Kidney epithelial cell (primary cell): ENCODE data around the gene DTNB. TPM values are rescaled to one million over a fixed set of nuclear protein-coding genes. Genes with fewer than 3 reads are reported as not detected.
"Not testable (repeated sequence)": the region's sequence is repeated elsewhere in the genome, so short reads cannot be mapped to it uniquely, and the experiment has no call there.

Experiments
- DNase-seq: peaks from one replicate; pipeline ENCODE4 v3.0.0-alpha.2; 2010; ENCODE audit warnings: low read depth
- H3K27me3 ChIP-seq: 2 replicates; pipeline ENCODE4 v1.6.0; 2011; ENCODE audit warnings: low read length; ENCODE audit not compliant: control insufficient read depth, insufficient read depth
- H3K36me3 ChIP-seq: 2 replicates; pipeline ENCODE4 v1.5.1; 2011; ENCODE audit warnings: low read length; ENCODE audit not compliant: control insufficient read depth, insufficient read depth
- H3K4me3 ChIP-seq: 2 replicates; pipeline ENCODE4 v1.5.1; 2011; ENCODE audit warnings: low read depth, mild to moderate bottlenecking, control low read depth, low read length
- total RNA-seq: library from RNA; depleted of rRNA; stranded (reverse); fragments of >200 nt; gene quantifications from 2 replicates; pipeline ENCODE4 v1.2.3, GENCODE V29; 2015
- TF ChIP-seq, protein P1 (sequence below): IDR thresholded peaks from 2 replicates; pipeline ENCODE4 v1.5.1; 2011; ENCODE audit warnings: mild to moderate bottlenecking, moderate library complexity, low read length, control low read depth, inconsistent platforms; ENCODE audit not compliant: insufficient read depth, poor library complexity, severe bottlenecking

Gene DTNB
- total RNA-seq, 1 donor from 2014 or later = 16.9 TPM

DNA sequence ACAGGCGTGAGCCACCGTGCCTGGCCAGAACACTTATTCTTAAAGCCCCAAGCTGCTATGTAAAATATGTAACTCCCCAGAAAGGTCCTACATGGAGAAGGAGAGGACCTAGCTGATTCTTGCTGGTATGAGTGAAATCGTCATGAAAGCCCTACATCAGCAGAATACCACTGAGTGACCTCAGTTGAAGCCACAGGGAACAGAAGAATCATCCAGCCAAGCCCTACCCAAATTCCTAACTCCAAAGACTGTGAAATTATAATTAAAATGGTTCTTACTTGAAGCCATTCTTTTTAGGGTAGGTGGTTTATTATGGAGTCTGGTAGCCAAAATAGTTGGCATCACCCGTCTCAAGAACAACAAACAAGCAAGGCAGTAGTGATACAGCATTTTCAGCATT lies 4.5 kb upstream of the DTNB start:
- TF ChIP-seq, protein P1, sequence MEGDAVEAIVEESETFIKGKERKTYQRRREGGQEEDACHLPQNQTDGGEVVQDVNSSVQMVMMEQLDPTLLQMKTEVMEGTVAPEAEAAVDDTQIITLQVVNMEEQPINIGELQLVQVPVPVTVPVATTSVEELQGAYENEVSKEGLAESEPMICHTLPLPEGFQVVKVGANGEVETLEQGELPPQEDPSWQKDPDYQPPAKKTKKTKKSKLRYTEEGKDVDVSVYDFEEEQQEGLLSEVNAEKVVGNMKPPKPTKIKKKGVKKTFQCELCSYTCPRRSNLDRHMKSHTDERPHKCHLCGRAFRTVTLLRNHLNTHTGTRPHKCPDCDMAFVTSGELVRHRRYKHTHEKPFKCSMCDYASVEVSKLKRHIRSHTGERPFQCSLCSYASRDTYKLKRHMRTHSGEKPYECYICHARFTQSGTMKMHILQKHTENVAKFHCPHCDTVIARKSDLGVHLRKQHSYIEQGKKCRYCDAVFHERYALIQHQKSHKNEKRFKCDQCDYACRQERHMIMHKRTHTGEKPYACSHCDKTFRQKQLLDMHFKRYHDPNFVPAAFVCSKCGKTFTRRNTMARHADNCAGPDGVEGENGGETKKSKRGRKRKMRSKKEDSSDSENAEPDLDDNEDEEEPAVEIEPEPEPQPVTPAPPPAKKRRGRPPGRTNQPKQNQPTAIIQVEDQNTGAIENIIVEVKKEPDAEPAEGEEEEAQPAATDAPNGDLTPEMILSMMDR = no peak
- no peak for DNase-seq
- H3K36me3 ChIP-seq = no peaks in the 10 kb centered on the region
- H3K27me3 ChIP-seq = peaks cover 2% of the 10 kb centered on the region
- no peak overlapping the region for H3K4me3 ChIP-seq

DNA sequence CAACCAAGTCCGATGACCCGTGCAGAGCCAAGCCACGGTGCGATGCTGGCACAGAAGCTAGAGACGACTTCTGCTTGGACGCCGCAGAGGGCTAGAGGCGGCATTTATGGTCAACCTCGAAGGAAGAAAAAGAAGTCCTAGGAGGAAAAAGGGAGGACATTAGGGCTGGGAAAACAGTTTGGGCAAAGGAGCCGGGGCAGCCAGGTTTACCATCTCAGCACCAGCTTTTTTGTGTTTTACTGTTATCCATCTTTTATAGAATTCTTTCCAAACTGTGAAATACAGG lies 643 bp upstream of the DTNB start:
- Histone ChIP-seq H3K27me3 (peaks cover 2% of the 10 kb centered on the region), H3K4me3 (peak overlapping the region; percentile 43), H3K36me3 (no peaks in the 10 kb centered on the region)
- TF ChIP-seq, protein P1 = no peak
- no peak for DNase-seq

DNA sequence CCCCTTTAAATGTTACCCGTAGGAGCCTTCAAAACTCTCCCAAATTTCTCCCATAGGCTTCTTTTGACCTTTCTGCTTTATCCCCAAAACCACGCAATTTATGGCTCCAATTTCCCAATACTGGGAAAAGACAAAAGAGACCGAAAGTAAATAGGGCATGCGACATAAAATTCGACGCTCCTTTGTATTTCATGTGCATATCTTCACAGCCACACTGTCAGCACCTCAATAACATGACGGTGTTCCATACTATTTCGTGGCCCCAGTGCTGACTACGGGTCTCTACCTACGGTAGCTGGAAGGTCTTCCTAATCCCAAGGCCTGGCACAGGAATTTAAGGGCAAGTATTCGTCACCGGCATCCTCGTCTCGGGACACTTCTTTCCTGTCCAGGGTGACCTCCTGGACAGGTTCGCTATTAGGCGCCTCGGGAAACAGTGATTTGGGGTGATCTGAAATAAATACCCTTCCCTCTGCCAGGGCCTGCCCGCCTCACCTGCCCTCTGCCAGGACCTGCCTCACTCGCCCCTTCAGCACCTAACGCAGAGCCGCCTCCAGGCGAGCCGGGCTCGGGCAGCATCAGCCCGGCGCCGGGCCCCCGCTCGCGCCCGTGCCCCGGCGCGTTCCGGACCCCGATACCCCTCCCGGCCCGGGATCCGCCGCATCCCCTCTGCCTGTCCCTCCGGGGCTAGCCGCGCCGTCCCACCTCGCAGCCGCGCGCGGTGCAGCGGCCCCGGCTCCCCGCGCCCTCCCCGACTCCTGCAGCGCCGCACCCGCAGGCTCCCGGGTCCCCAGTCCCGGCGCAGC lies 680 bp downstream of the DTNB start:
- TF ChIP-seq, protein P1 = no peak
- H3K27me3 ChIP-seq = peaks cover 2% of the 10 kb centered on the region
- peak overlapping the region; percentile 86 for H3K4me3 ChIP-seq
- no peaks in the 10 kb centered on the region for H3K36me3 ChIP-seq
- DNase-seq = no peak

DNA sequence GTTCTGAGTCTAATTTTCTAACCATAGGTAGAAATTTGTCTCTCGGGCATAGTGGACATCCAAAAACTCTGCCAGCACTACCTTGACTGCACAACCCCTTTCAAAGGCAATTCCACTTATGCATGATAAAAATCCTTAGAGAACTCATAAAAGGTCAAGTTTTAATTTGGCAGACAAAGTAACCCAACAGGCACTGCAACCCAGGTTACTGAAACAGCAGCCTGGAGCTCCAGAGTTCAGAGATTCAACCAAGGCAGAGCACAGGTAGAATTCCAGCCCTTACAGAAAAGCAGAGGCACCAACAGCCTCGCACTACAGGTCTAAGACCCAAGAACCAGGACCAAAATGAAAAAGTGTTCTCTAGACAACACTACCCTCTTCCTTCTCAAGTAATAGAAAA lies 1.8 kb downstream of the DTNB start:
- Histone ChIP-seq H3K27me3 (peaks cover 2% of the 10 kb centered on the region), H3K36me3 (no peaks in the 10 kb centered on the region), H3K4me3 (no peak overlapping the region)
- DNase-seq = no peak
- TF ChIP-seq, protein P1 = no peak

DNA sequence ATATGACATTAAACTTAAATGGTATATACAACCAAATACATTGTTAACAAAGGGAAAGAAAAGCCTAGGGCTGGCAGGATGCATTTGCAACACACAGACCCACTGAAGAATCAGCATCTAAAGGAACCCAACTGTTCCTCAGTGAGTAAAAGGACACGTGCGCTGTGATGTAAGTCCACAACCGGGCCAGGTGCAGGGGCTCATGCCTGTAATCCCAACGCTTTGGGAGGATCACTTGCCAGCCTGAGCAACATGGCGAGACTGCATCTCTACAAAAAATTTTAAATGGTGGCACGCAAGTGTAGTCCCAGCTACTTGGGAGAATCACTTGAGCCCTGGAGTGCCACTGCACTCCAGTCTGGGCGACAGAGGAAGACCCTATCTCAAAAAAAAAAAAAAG lies 3.9 kb downstream of the DTNB start:
- Histone ChIP-seq H3K4me3 (no peak overlapping the region), H3K27me3 (peaks cover 2% of the 10 kb centered on the region), H3K36me3 (no peaks in the 10 kb centered on the region)
- TF ChIP-seq, protein P1 = no peak
- no peak for DNase-seq

DNA sequence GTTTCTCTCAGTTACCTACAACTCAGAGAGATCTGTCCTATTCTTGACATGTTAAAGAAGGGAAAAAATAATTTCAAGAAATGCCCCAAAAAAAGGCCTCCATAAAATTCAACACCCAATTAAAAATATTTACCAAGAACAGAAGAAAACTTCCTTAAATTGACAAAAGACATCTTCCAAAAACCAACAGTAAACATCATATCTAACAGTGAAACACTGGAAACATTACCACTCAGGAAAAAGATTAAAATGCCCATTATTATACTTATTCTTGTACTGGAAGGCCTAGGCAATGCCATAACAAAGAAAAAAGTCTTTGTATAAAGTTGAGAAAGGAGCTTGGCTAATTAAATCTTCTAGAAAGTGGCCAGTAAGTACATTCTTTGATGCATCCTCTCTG lies 7.2 kb downstream of the DTNB start:
- Histone ChIP-seq H3K36me3 (no peaks in the 10 kb centered on the region), H3K4me3 (no peak overlapping the region), H3K27me3 (no peaks in the 10 kb centered on the region)
- TF ChIP-seq, protein P1 = no peak
- no peak for DNase-seq

DNA sequence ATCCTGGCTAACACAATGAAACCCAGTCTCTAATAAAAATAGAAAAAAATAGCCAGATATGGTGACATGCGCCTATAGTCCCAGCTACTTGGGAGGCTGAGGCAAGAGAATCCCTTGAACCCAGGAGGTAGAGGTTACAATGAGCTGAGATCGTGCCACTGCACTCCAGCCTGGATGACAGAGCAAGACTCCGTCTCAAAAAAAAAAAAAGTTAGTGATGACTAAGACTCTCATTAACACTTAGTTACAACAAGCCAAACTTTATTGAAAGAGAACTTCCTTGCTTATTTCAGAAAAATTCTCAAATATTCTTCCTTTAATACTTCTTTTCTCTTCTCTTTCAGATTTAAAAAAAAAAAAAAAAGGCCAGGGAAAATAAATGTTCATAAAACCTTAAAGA lies 7.9 kb downstream of the DTNB start:
- not testable (repeated sequence) for H3K4me3 ChIP-seq, H3K36me3 ChIP-seq, DNase-seq, H3K27me3 ChIP-seq
